Kidney (tissue), 14 donors: ENCODE data around the gene CADPS2. TPM values are rescaled to one million over a fixed set of nuclear protein-coding genes. Genes with fewer than 3 reads are reported as not detected.

Source experiments
- DNase-seq, 5 donors: peaks; one replicate each; pipeline ENCODE4 v3.0.0-alpha.2; 2013 to 2020
- FAIRE-seq: peaks from 2 replicates; lab custom pipeline; 2012; peaks lifted over from hg19 to GRCh38; lab: Jason Lieb, UNC
- H3K27ac ChIP-seq, 2 donors: one replicate each; pipeline ENCODE4 v1.7.0; 2013; ENCODE audit warnings: low read depth in 2 of 2, low read length in 2 of 2, inconsistent platforms in 1 of 2
- H3K27me3 ChIP-seq: one replicate; pipeline ENCODE4 v1.7.1; 2013; ENCODE audit warnings: low read length, inconsistent platforms; ENCODE audit not compliant: control insufficient read depth, insufficient read depth
- H3K36me3 ChIP-seq, 3 donors: one replicate each; pipeline versions ENCODE4 v1.7.0 to v1.7.1; 2013; ENCODE audit warnings: low read length in 3 of 3, control low read depth in 1 of 3, inconsistent platforms in 1 of 3; ENCODE audit not compliant: insufficient read depth in 3 of 3, control insufficient read depth in 2 of 3
- H3K4me1 ChIP-seq, 3 donors: one replicate each; pipeline versions ENCODE4 v1.7.0 to v1.7.1; 2013; ENCODE audit warnings: low read length in 3 of 3, inconsistent platforms in 1 of 3, low read depth in 1 of 3; ENCODE audit not compliant: control insufficient read depth in 2 of 3, insufficient read depth in 2 of 3
- H3K4me3 ChIP-seq, 3 donors: one replicate each; pipeline versions ENCODE4 v1.7.0 to v1.8.1; 2013; ENCODE audit warnings: low read length in 3 of 3, control low read depth in 1 of 3, inconsistent platforms in 1 of 3
- H3K9ac ChIP-seq, 3 donors: one replicate each; pipeline versions ENCODE4 v1.7.0 to v1.7.1; 2013; ENCODE audit warnings: low read length in 3 of 3, control low read depth in 1 of 3, inconsistent platforms in 1 of 3
- H3K9me3 ChIP-seq, 3 donors: one replicate each; pipeline versions ENCODE4 v1.7.0 to v1.7.1; 2013; ENCODE audit warnings: low read length in 3 of 3, control low read depth in 1 of 3, inconsistent platforms in 1 of 3; ENCODE audit not compliant: control insufficient read depth in 2 of 3, insufficient read depth in 1 of 3
- intact Hi-C: fragments of 100-400 bp; cut with DNase I; formaldehyde crosslinking; loops from one replicate; pipeline ENCODE4 v1.11.1; 2022
- polyA plus RNA-seq: library from polyadenylated mRNA; stranded (reverse); fragments of 350-450 nt; fragmentation: Illumina TruSeq; extraction: RNeasy Lipid Tissue Mini Kit (QIAGEN cat#74804); gene quantifications from one replicate; pipeline ENCODE4 v1.2.3, GENCODE V29; 2014; ENCODE audit warnings: low read depth, low replicate concordance; ENCODE audit not compliant: insufficient read depth
- total RNA-seq: library from RNA; stranded (reverse); fragmentation: NEBNext Ultra II Directional; extraction: Animal tissue kit (Norgen Biotek cat#: 25700); gene quantifications from one replicate; pipeline ENCODE4 v1.2.1, GENCODE V29; 2021
- TF ChIP-seq, protein P1 (sequence below): IDR thresholded peaks from 3 replicates; pipeline ENCODE4 v1.5.1; 2012; ENCODE audit warnings: mild to moderate bottlenecking, moderate library complexity, borderline replicate concordance; ENCODE audit not compliant: insufficient read depth; ENCODE audit errors: extremely low read depth
- donor health status: control.
- donor health status: control.
- donor health status: control.
- donor health status: control.
- donor health status: control.
- donor health status: DM: yes; HTN: yes; CAD: no.
- donor health status: Normal renal cell carcinoma (clear cell type).

The CADPS2 gene
- total and polyA plus RNA-seq, 2 donors from 2014 or later: 33.0 to 39.9 TPM

DNA sequence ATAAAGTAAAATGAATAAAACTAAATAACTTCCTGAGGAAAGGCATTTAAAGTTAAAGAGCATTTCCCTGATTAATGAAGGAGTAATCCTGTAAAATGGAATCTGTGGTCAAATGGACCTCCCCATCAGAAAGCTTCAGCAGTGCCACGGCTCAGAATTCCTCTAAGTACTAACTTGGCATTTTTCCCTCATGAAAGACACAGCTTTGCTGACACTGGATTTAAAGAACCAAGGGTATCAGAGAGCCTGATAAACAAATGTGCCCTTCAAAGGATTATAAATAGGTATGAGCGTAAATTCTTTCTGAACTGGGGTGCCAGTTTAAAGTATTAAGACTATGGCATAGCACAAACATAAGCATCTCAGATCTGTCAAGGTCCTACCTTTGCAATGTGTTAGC, 159.4 kb downstream of the CADPS2 start:
- H3K4me3 ChIP-seq: no peak overlapping the region
- no peak for FAIRE-seq
- no peaks in the 10 kb centered on the region for H3K36me3 ChIP-seq
- H3K27me3 ChIP-seq: no peaks in the 10 kb centered on the region
- TF ChIP-seq, protein P1, sequence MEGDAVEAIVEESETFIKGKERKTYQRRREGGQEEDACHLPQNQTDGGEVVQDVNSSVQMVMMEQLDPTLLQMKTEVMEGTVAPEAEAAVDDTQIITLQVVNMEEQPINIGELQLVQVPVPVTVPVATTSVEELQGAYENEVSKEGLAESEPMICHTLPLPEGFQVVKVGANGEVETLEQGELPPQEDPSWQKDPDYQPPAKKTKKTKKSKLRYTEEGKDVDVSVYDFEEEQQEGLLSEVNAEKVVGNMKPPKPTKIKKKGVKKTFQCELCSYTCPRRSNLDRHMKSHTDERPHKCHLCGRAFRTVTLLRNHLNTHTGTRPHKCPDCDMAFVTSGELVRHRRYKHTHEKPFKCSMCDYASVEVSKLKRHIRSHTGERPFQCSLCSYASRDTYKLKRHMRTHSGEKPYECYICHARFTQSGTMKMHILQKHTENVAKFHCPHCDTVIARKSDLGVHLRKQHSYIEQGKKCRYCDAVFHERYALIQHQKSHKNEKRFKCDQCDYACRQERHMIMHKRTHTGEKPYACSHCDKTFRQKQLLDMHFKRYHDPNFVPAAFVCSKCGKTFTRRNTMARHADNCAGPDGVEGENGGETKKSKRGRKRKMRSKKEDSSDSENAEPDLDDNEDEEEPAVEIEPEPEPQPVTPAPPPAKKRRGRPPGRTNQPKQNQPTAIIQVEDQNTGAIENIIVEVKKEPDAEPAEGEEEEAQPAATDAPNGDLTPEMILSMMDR: no peak
- no peak overlapping the region for H3K9ac ChIP-seq
- no peak overlapping the region for H3K27ac ChIP-seq
- DNase-seq: no peak
- peaks cover 0 to 13% (median 2%) of the 10 kb centered on the region in 3 donors for H3K4me1 ChIP-seq
- intact Hi-C loops: no loop called here
- H3K9me3 ChIP-seq: no peaks in the 10 kb centered on the region

DNA sequence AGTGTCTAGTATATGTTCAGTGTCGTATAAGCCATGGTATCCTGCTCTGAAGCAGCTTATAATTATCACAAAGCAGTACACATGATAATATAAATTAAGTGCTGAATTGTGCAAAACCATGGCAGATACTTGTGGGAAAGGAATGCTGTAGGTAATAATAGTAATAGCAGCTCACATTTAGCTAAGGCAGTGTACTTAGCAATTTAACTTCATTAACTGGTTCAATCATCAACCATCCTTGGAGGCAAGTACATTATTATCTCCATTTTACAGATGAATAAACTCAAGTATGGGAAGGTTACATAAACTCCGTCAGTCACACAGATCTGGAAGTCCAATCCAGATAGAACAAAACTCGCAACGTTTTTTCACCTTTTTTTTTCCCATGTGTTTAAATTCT, 161.9 kb downstream of the CADPS2 start:
- Histone ChIP-seq H3K36me3 (no peaks in the 10 kb centered on the region), H3K9me3 (no peaks in the 10 kb centered on the region), H3K4me3 (peak overlapping the region in 1 of 3 donors; percentile 6), H3K9ac (no peak overlapping the region), H3K27me3 (no peaks in the 10 kb centered on the region), H3K4me1 (peaks cover 0 to 13% (median 2%) of the 10 kb centered on the region in 3 donors), H3K27ac (no peak overlapping the region)
- intact Hi-C loops: no loop called here
- DNase-seq: peak in 2 of 5 donors; percentile 37 to 38
- no peak for FAIRE-seq
- TF ChIP-seq, protein P1: no peak

DNA sequence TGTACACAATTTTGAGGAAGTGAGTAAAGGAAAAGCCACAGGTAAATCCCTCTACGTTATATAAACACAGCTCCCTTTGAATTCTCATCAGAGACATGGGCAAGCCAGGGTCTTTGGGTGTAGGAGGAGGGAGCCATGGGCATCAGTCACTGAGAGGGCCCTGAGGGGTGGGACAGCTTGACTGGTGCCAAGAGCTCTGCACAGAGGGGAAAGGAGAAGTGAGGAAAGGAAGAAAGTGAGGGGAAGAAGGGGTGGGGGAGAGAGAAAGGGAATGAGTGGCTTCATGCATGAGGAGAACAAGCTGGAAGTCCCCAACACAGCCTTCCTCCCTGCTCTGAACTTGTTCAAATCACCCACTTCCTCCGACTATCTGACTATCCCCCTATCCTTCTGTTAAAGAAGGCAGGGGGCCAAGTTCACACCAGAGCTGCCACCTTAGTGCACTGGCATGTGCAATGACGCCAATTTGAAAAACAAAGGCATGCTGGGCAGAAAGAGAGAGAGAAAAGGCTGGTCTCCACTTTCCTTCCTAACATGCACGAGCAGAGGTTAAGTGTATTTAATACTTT, 167.2 kb downstream of the CADPS2 start:
- TF ChIP-seq, protein P1: no peak
- H3K4me3 ChIP-seq: no peak overlapping the region
- H3K9me3 ChIP-seq: no peaks in the 10 kb centered on the region
- intact Hi-C loops: no loop called here
- H3K27ac ChIP-seq: no peak overlapping the region
- no peak overlapping the region for H3K9ac ChIP-seq
- no peaks in the 10 kb centered on the region for H3K4me1 ChIP-seq
- no peak for DNase-seq
- H3K27me3 ChIP-seq: no peaks in the 10 kb centered on the region
- FAIRE-seq: no peak
- no peaks in the 10 kb centered on the region for H3K36me3 ChIP-seq
